GM23248 (cell line): Measurements from ENCODE around the gene MFSD1.

Experiments used
- EZH2 ChIP-seq: fragments of 200-600 bp; sonication (generic); IDR thresholded peaks from 2 replicates; pipeline ENCODE4 v1.6.1; 2018; ENCODE audit warnings: antibody characterized with exemption, mild to moderate bottlenecking; ENCODE audit not compliant: insufficient read depth, poor library complexity, severe bottlenecking
- EZH2phosphoT487 ChIP-seq: fragments of 200-600 bp; sonication (generic); IDR thresholded peaks from 2 replicates; pipeline ENCODE4 v1.6.1; 2018; ENCODE audit warnings: antibody characterized with exemption, moderate library complexity, mild to moderate bottlenecking, low read depth; ENCODE audit not compliant: insufficient read depth

DNA sequence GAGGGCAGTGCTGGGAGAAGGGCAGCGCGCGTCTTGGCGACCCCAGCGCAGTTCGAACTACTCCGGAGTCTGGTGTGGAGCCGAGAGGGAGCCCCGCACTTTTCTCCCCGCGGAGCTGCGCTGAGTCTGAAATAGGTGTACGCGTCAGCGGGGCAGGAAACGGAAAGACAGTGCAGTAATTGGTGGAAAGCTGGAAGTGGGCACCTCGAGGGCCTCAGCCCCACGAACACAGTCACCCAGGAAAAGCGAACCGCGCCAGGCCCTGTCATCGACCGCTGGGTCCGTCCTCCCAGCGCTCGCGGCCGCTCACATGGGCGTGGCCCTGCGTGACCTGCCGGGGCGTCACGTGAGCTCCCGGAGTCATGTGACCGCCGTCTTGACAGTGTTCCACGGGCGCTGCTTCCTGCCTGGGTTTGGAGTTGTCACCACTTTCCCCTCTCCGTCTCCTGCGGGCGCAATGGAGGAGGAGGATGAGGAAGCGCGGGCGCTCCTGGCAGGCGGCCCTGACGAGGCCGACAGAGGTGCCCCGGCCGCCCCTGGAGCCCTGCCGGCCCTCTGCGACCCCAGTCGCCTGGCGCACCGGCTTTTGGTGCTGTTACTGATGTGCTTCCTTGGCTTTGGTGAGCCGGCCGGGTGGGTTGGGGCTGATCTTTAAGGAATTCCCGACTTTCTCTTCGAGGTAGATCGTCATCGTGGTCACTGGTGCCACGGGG lies at the start of gene MFSD1:
- TF ChIP-seq EZH2phosphoT487 = no peak
- TF ChIP-seq EZH2 = no peak
